Measurements from ENCODE around the gene LDLRAD2. TPM values are rescaled to one million over a fixed set of nuclear protein-coding genes. Genes with fewer than 3 reads are reported as not detected.

Gene LDLRAD2
- total and polyA plus RNA-seq, 10 of the 15 experiments (the other 5 are each of a cell fraction or from before 2014, with no cell fraction given): 0.04 to 0.23 (median 0.11) TPM; not detected in 7

DNA sequence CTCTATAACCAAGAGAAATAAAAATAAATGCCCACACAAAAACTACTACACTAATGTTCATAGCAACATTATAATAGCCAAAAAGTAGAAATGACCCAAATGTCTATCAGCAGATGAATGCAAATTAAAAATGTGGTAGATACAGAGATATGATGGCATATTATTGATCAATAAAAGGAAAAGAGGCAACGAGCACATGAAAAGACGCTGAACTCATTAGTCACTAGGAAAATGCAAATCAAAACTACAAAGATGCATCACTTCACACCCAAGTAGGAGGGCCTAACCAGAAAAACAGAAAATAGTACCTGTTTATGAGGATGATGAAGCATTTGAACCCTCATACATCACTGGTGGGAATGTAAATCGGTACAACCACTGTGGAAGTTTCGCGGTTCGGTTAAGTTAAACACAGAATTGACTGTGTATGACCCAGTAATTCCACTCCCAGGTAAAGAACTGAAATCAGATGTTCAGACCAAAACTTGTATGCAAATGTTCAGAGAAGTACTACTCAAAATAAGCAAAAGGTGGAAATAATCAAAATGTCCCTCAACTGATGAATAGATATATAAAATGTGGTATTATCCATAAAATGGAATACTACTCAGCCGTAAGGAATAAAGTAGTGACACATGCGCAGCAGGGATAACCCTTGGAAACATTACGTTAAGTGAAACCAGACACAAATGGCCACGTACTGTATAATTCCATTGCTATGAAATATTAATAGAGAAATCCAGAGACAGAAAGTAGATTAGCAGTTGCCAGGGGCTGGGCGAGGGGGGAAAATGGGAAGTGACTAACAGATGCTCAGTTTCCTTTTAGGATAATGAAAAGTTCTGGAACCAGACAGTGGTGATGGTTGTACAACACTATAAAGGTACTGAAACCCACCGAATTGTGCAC lies 32.2 kb upstream of the LDLRAD2 start (continued):
- TF ChIP-seq USF2 (IDR thresholded peaks at IDR 0.05; ENCODE audit: borderline replicate concordance, low read depth, low read length) (no peak), YY1 (IDR thresholded peaks at IDR 0.05; ENCODE audit: low read depth, low read length) (no peak), CEBPB (IDR thresholded peaks at IDR 0.05; ENCODE audit: borderline replicate concordance in 1 of 2, low read depth in 2 of 2, low read length in 2 of 2) (peak in 1 of 2 experiments; percentile 57; a peak in 2 of 4 replicates), EGR1 (IDR thresholded peaks at IDR 0.05; ENCODE audit: borderline replicate concordance in 1 of 2, low read depth in 2 of 2, low read length in 2 of 2) (no peak), TCF3 (IDR thresholded peaks at IDR 0.05; ENCODE audit: borderline replicate concordance, insufficient read depth, low read depth, low read length) (0 out of 2 replicates have a peak, but pooled peaks have one; percentile 18), RAD51 (IDR thresholded peaks at IDR 0.05) (no peak), CHD1 (IDR thresholded peaks at IDR 0.05; ENCODE audit: low read depth, low read length) (no peak; the same call in 1 of the 2 replicates), YBX1 (IDR thresholded peaks at IDR 0.05) (no peak), RELB (IDR thresholded peaks at IDR 0.05; ENCODE audit: low read depth) (peak; percentile 86), USF1 (IDR thresholded peaks at IDR 0.05; ENCODE audit: borderline replicate concordance, extremely low read length, insufficient read depth, low read depth, low read length) (no peak), HDGF (IDR thresholded peaks at IDR 0.05) (no peak), KLF5 (IDR thresholded peaks at IDR 0.05; ENCODE audit: partially characterized antibody) (no peak), MAX (IDR thresholded peaks at IDR 0.05; ENCODE audit: low read depth, low read length) (no peak), SP1 (IDR thresholded peaks at IDR 0.05; ENCODE audit: low read depth, low read length) (no peak), CREB1 (IDR thresholded peaks at IDR 0.05; ENCODE audit: low read depth) (peak; percentile 86), IRF4 (IDR thresholded peaks at IDR 0.05; ENCODE audit: low read depth, low read length) (0 out of 2 replicates have a peak, but pooled peaks have one; percentile 60), NKRF (conservative IDR thresholded peaks at IDR 0.05) (peak; percentile 19; the same call in 1 of the 2 replicates)
- TF ChIP-seq, protein P1, sequence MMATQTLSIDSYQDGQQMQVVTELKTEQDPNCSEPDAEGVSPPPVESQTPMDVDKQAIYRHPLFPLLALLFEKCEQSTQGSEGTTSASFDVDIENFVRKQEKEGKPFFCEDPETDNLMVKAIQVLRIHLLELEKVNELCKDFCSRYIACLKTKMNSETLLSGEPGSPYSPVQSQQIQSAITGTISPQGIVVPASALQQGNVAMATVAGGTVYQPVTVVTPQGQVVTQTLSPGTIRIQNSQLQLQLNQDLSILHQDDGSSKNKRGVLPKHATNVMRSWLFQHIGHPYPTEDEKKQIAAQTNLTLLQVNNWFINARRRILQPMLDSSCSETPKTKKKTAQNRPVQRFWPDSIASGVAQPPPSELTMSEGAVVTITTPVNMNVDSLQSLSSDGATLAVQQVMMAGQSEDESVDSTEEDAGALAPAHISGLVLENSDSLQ (IDR thresholded peaks at IDR 0.05): no peak

All from GM12878 (cell line).